Liver (tissue), 9 donors: ENCODE data around the gene MOGAT2. TPM values are rescaled to one million over a fixed set of nuclear protein-coding genes. Genes with fewer than 3 reads are reported as not detected.
A peak's percentile ranks its signal among the peaks of the same experiment; 100 is the strongest.

ENCODE experiments used
- DNase-seq: peaks from one replicate; pipeline ENCODE4 v3.0.0-alpha.2; 2017; ENCODE audit warnings: low spot score
- H3K27ac ChIP-seq, 2 donors: one replicate each; pipeline ENCODE4 v1.7.0; 2013; ENCODE audit warnings: inconsistent platforms in 2 of 2, low read length in 2 of 2, control low read depth in 1 of 2, low read depth in 1 of 2, mild to moderate bottlenecking in 1 of 2
- H3K27me3 ChIP-seq, 4 donors: one replicate each; pipeline versions ENCODE4 v1.6.1 to v1.7.0; 2013; ENCODE audit warnings: low read length in 3 of 4, inconsistent platforms in 1 of 4, mild to moderate bottlenecking in 1 of 4, moderate library complexity in 1 of 4; ENCODE audit not compliant: control insufficient read depth in 4 of 4, insufficient read depth in 4 of 4
- H3K36me3 ChIP-seq, 4 donors: one replicate each; pipeline versions ENCODE4 v1.6.1 to v1.7.0; 2013; ENCODE audit warnings: low read length in 3 of 4, mild to moderate bottlenecking in 3 of 4, low read depth in 1 of 4, moderate library complexity in 1 of 4; ENCODE audit not compliant: control insufficient read depth in 4 of 4, insufficient read depth in 3 of 4
- H3K4me1 ChIP-seq, 4 donors: one replicate each; pipeline versions ENCODE4 v1.6.1 to v1.7.0; 2013; ENCODE audit warnings: low read length in 3 of 4, mild to moderate bottlenecking in 3 of 4, moderate library complexity in 1 of 4; ENCODE audit not compliant: control insufficient read depth in 4 of 4, insufficient read depth in 4 of 4
- H3K4me3 ChIP-seq, 3 donors: one replicate each; pipeline versions ENCODE4 v1.6.1 to v1.7.0; 2013; ENCODE audit warnings: low read length in 3 of 3, control low read depth in 1 of 3, low read depth in 1 of 3, mild to moderate bottlenecking in 1 of 3
- H3K9ac ChIP-seq, 2 donors: one replicate each; pipeline ENCODE4 v1.7.0; 2013; ENCODE audit warnings: low read length in 2 of 2, mild to moderate bottlenecking in 2 of 2, moderate library complexity in 2 of 2, control low read depth in 1 of 2, low read depth in 1 of 2
- H3K9me3 ChIP-seq, 4 donors: one replicate each; pipeline versions ENCODE4 v1.6.1 to v1.7.0; 2013; ENCODE audit warnings: low read length in 3 of 4; ENCODE audit not compliant: control insufficient read depth in 4 of 4
- EGR1 ChIP-seq, 2 donors: IDR thresholded peaks; 2 replicates each; pipeline ENCODE4 v1.6.1; 2016 to 2018; ENCODE audit warnings: antibody characterized with exemption in 2 of 2, low read depth in 2 of 2
- FOXA1 ChIP-seq: IDR thresholded peaks from 2 replicates; pipeline ENCODE4 v1.6.1; 2016; ENCODE audit warnings: antibody characterized with exemption
- FOXA2 ChIP-seq: IDR thresholded peaks from 2 replicates; pipeline ENCODE4 v1.6.1; 2016; ENCODE audit warnings: antibody characterized with exemption
- GABPA ChIP-seq, 2 donors: IDR thresholded peaks in 1 of 2; conservative IDR thresholded peaks in 1 of 2; 2 replicates each; pipeline ENCODE4 v1.6.1; 2016; ENCODE audit warnings: antibody characterized with exemption in 2 of 2, mild to moderate bottlenecking in 1 of 2, moderate library complexity in 1 of 2
- HNF4A ChIP-seq, 2 donors: conservative IDR thresholded peaks; 2 replicates each; pipeline ENCODE4 v1.6.1; 2016; ENCODE audit warnings: antibody characterized with exemption in 2 of 2, mild to moderate bottlenecking in 2 of 2
- HNF4G ChIP-seq: IDR thresholded peaks from 2 replicates; pipeline ENCODE4 v1.6.1; 2016; ENCODE audit warnings: antibody characterized with exemption
- JUND ChIP-seq, 2 donors: IDR thresholded peaks; 2 replicates each; pipeline ENCODE4 v1.6.1; 2016; ENCODE audit warnings: antibody characterized with exemption in 2 of 2
- NR2F2 ChIP-seq: IDR thresholded peaks from 2 replicates; pipeline ENCODE4 v1.6.1; 2016; ENCODE audit warnings: antibody characterized with exemption
- RAD21 ChIP-seq, 2 donors: IDR thresholded peaks; 2 replicates each; pipeline ENCODE4 v1.6.1; 2016; ENCODE audit warnings: antibody characterized with exemption in 2 of 2, mild to moderate bottlenecking in 2 of 2
- RXRA ChIP-seq, 2 donors: IDR thresholded peaks; 2 replicates each; pipeline ENCODE4 v1.6.1; 2017 to 2018; ENCODE audit warnings: antibody characterized with exemption in 2 of 2, mild to moderate bottlenecking in 1 of 2
- SP1 ChIP-seq: IDR thresholded peaks from 2 replicates; pipeline ENCODE4 v1.6.1; 2018; ENCODE audit warnings: antibody characterized with exemption, mild to moderate bottlenecking
- TAF1 ChIP-seq: conservative IDR thresholded peaks from 2 replicates; pipeline ENCODE4 v1.6.1; 2016; ENCODE audit warnings: antibody characterized with exemption, mild to moderate bottlenecking
- YY1 ChIP-seq: IDR thresholded peaks from 2 replicates; pipeline ENCODE4 v1.6.1; 2016; ENCODE audit warnings: antibody characterized with exemption, mild to moderate bottlenecking
- WGBS: extraction: QIAGEN DNeasy Blood & Tissue Kit; methylation state at CpG from one replicate; pipeline ENCODE4 v1.1.7; 2013; 5-methylcytosine and 5-hydroxymethylcytosine counted together
- polyA plus RNA-seq, 2 donors: library from polyadenylated mRNA; stranded (reverse) in 1 of 2; unstranded in 1 of 2; fragments of 200-250 nt in 1 of 2; fragments of >200 nt in 1 of 2; fragmentation: Nextera tagmentation in 1 of 2; extraction: Ambion mirVana in 1 of 2; gene quantifications; one replicate each; pipeline versions ENCODE4 v1.2.1 to v1.2.3, GENCODE V29; 2013 to 2015
- total RNA-seq, 2 donors: library from RNA; depleted of rRNA; stranded (reverse); fragments of >200 nt; gene quantifications; one replicate each; pipeline ENCODE4 v1.2.3, GENCODE V29; 2014
- TF ChIP-seq, protein P1 (sequence below): IDR thresholded peaks from 2 replicates; pipeline ENCODE4 v1.6.1; 2016; ENCODE audit warnings: antibody characterized with exemption
- TF ChIP-seq, protein P2 (sequence below): IDR thresholded peaks from 2 replicates; pipeline ENCODE4 v1.6.1; 2016; ENCODE audit warnings: antibody characterized with exemption, mild to moderate bottlenecking
- TF ChIP-seq, protein P3 (sequence below): IDR thresholded peaks from 2 replicates; pipeline ENCODE4 v1.6.1; 2016; ENCODE audit warnings: antibody characterized with exemption
- TF ChIP-seq, protein P4 (sequence below): IDR thresholded peaks from 2 replicates; pipeline ENCODE4 v1.6.1; 2016; ENCODE audit warnings: antibody characterized with exemption
- TF ChIP-seq, protein P5 (sequence below): fragments of 150-350 bp; IDR thresholded peaks from 2 replicates; pipeline ENCODE4 v1.5.1; 2017; ENCODE audit warnings: improper control_type of control experiment, low read depth, low read length; ENCODE audit not compliant: missing input control
- donor health status: healthy.
- donor health status: healthy.
- donor health status: healthy.
- donor health status: healthy.
- donor health status: healthy.

Gene MOGAT2
- total and polyA plus RNA-seq, 4 donors, result 1.0 to 92.4 (median 37.6) TPM

DNA sequence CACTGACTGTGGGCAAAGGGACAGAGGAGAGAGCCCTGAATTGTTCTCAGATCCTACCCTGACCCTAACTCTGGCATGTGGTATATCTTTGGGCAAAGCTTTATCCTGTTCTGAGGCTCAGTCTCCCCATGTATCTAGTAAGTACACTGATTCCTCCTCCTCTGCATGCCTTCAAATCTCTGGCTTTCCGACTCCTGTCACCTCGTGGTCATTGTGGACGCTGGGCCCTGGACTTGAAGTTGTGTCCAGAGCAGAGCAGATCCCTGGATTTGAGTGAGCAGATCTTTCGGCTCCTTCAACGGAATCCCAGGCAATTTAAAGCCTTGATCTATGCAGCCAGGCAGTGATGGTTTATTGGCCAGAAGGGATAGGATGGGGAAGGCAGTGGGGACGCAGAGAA is 3.0 kb downstream of the MOGAT2 start (continued):
- TF ChIP-seq, protein P1, sequence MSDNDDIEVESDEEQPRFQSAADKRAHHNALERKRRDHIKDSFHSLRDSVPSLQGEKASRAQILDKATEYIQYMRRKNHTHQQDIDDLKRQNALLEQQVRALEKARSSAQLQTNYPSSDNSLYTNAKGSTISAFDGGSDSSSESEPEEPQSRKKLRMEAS, result no peak
- no peak for TF ChIP-seq HNF4G
- no peak for TF ChIP-seq TAF1
- TF ChIP-seq JUND (IDR thresholded peaks at IDR 0.05), result no peak
- TF ChIP-seq NR2F2, result no peak

DNA sequence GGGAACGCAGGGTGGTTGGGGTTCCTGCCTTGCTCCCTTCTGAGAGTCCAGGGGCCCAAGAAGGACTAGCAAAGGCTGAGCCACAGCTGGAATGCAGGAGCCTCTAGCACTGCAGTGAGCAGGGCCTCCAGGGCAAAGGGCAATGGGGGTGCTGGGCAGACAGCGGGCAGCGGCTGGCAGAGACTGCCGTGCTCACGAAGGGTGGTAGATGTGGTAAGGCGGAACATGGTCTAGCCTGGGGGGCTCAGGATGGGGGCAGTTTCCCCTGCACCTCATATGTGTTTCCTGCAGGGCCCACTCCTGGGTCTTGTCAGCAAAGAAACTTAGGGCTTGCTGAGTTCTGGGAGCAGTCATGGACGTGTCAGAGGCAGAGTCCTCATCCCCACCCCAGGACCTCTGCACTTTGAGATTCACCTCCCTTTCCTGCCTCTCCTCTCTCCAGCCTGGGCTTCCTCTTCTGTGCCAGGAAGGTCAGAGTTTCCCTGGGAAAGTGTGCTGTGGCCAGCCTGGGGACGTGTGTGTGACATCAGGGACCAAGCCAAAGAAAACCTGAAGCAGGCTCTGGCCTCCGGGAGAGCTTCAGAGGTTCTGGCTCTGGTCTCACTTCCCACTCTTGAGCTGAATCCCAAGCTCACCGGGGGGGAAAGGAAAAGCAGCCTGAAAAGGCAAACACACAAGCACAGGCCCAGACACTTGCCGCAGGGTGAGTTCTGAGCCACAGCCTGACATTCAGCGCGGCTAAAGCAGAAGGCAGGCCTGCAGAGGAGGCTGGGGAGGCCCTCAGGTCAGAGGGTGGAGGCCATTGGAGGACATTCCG is 4.4 kb downstream of the MOGAT2 start:
- no peak for DNase-seq
- H3K9ac ChIP-seq, result no peak overlapping the region
- H3K27ac ChIP-seq, result peak overlapping the region; percentile 70 to 82
- peak overlapping the region; percentile 24 to 45 (median 30) for H3K4me3 ChIP-seq
- TF ChIP-seq NR2F2 (peak; percentile 82), FOXA1 (no peak), RXRA (IDR thresholded peaks at IDR 0.05) (peak; percentile 76 to 79), FOXA2 (no peak), SP1 (peak; percentile 52), HNF4A (conservative IDR thresholded peaks at IDR 0.05) (peak; percentile 77 to 89), TAF1 (no peak), RAD21 (IDR thresholded peaks at IDR 0.05) (no peak), EGR1 (IDR thresholded peaks at IDR 0.05; ENCODE audit: low read depth in 2 of 2) (no peak), YY1 (peak; percentile 33), JUND (IDR thresholded peaks at IDR 0.05) (peak in 1 of 2 donors; percentile 26), GABPA (IDR thresholded peaks at IDR 0.05 in 1 of 2, conservative IDR thresholded peaks at IDR 0.05 in 1 of 2) (peak in 1 of 2 donors; percentile 15)
- TF ChIP-seq, protein P2, sequence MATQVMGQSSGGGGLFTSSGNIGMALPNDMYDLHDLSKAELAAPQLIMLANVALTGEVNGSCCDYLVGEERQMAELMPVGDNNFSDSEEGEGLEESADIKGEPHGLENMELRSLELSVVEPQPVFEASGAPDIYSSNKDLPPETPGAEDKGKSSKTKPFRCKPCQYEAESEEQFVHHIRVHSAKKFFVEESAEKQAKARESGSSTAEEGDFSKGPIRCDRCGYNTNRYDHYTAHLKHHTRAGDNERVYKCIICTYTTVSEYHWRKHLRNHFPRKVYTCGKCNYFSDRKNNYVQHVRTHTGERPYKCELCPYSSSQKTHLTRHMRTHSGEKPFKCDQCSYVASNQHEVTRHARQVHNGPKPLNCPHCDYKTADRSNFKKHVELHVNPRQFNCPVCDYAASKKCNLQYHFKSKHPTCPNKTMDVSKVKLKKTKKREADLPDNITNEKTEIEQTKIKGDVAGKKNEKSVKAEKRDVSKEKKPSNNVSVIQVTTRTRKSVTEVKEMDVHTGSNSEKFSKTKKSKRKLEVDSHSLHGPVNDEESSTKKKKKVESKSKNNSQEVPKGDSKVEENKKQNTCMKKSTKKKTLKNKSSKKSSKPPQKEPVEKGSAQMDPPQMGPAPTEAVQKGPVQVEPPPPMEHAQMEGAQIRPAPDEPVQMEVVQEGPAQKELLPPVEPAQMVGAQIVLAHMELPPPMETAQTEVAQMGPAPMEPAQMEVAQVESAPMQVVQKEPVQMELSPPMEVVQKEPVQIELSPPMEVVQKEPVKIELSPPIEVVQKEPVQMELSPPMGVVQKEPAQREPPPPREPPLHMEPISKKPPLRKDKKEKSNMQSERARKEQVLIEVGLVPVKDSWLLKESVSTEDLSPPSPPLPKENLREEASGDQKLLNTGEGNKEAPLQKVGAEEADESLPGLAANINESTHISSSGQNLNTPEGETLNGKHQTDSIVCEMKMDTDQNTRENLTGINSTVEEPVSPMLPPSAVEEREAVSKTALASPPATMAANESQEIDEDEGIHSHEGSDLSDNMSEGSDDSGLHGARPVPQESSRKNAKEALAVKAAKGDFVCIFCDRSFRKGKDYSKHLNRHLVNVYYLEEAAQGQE, result peak; percentile 13
- TF ChIP-seq, protein P3, sequence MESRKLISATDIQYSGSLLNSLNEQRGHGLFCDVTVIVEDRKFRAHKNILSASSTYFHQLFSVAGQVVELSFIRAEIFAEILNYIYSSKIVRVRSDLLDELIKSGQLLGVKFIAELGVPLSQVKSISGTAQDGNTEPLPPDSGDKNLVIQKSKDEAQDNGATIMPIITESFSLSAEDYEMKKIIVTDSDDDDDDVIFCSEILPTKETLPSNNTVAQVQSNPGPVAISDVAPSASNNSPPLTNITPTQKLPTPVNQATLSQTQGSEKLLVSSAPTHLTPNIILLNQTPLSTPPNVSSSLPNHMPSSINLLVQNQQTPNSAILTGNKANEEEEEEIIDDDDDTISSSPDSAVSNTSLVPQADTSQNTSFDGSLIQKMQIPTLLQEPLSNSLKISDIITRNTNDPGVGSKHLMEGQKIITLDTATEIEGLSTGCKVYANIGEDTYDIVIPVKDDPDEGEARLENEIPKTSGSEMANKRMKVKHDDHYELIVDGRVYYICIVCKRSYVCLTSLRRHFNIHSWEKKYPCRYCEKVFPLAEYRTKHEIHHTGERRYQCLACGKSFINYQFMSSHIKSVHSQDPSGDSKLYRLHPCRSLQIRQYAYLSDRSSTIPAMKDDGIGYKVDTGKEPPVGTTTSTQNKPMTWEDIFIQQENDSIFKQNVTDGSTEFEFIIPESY, result no peak
- TF ChIP-seq, protein P4, sequence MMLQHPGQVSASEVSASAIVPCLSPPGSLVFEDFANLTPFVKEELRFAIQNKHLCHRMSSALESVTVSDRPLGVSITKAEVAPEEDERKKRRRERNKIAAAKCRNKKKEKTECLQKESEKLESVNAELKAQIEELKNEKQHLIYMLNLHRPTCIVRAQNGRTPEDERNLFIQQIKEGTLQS, result no peak
- TF ChIP-seq, protein P5, sequence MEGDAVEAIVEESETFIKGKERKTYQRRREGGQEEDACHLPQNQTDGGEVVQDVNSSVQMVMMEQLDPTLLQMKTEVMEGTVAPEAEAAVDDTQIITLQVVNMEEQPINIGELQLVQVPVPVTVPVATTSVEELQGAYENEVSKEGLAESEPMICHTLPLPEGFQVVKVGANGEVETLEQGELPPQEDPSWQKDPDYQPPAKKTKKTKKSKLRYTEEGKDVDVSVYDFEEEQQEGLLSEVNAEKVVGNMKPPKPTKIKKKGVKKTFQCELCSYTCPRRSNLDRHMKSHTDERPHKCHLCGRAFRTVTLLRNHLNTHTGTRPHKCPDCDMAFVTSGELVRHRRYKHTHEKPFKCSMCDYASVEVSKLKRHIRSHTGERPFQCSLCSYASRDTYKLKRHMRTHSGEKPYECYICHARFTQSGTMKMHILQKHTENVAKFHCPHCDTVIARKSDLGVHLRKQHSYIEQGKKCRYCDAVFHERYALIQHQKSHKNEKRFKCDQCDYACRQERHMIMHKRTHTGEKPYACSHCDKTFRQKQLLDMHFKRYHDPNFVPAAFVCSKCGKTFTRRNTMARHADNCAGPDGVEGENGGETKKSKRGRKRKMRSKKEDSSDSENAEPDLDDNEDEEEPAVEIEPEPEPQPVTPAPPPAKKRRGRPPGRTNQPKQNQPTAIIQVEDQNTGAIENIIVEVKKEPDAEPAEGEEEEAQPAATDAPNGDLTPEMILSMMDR, result no peak
- TF ChIP-seq, protein P1, result peak; percentile 72
- no peaks in the 10 kb centered on the region for H3K9me3 ChIP-seq
- H3K27me3 ChIP-seq, result no peaks in the 10 kb centered on the region
- H3K4me1 ChIP-seq, result peaks cover 15 to 81% (median 68%) of the 10 kb centered on the region in 4 donors
- 24% methylated on average over 14 of the region's 14 CpGs for whole genome bisulfite sequencing
- H3K36me3 ChIP-seq, result peaks cover 0 to under 1% (median 0%) of the 10 kb centered on the region in 4 donors
